ENCODE measurements around the gene NAIF1.

The NAIF1 gene

GRCh38 chr9:128099932-128100491, 32.9 kb upstream of the NAIF1 start:
- no peak for DNase-seq (ENCODE audit: low read depth)
- no peak for TF ChIP-seq CTCF (conservative IDR thresholded peaks at IDR 0.05; ENCODE audit: low read depth, low read length)
- H3K4me3 ChIP-seq (ENCODE audit: low read length), result peak overlapping the region; percentile 74

- peak overlapping the region; percentile 74 for H3K4me3 ChIP-seq (ENCODE audit: low read length)
- DNase-seq (ENCODE audit: low read depth), result no peak
- no peak for TF ChIP-seq CTCF (conservative IDR thresholded peaks at IDR 0.05; ENCODE audit: low read depth, low read length)
These were observed 32.3 kb upstream of the NAIF1 start for GRCh38 chr9:128099231-128099931.

- peak overlapping the region; percentile 74 for H3K4me3 ChIP-seq (ENCODE audit: low read length)
- DNase-seq (ENCODE audit: low read depth), result peak; percentile 99
- no peak for TF ChIP-seq CTCF (conservative IDR thresholded peaks at IDR 0.05; ENCODE audit: low read depth, low read length)
These were observed 31.4 kb upstream of the NAIF1 start for GRCh38 chr9:128098297-128099230.

GRCh38 chr9:128097543-128098296, 30.6 kb upstream of the NAIF1 start:
- H3K4me3 ChIP-seq (ENCODE audit: low read length), result peak overlapping the region; percentile 13
- no peak for DNase-seq (ENCODE audit: low read depth)
- TF ChIP-seq CTCF (conservative IDR thresholded peaks at IDR 0.05; ENCODE audit: low read depth, low read length), result no peak

GRCh38 chr9:128096616-128097536, 29.8 kb upstream of the NAIF1 start:
- no peak overlapping the region for H3K4me3 ChIP-seq (ENCODE audit: low read length)
- DNase-seq (ENCODE audit: low read depth), result no peak
- no peak for TF ChIP-seq CTCF (conservative IDR thresholded peaks at IDR 0.05; ENCODE audit: low read depth, low read length)

All from retinal pigment epithelial cell (primary cell).